A673 (cell line): ENCODE results near the gene SH3GL3. TPM values are rescaled to one million over a fixed set of nuclear protein-coding genes. Genes with fewer than 3 reads are reported as not detected.

Experiments
- BruUV-seq: library from RNA; stranded (reverse); fragments of 400-500 nt; replicated peaks from 2 replicates; lab custom pipeline; 2021; lab: Mats Ljungman, UMichigan
- CTCF ChIA-PET: fragments of 300-600 bp; sonication (Branson Sonifier 250); formaldehyde crosslinking; loops from one replicate; lab custom pipeline; 2022; ENCODE audit warnings: antibody characterized with exemption; lab: Charles Lee
- POLR2A ChIA-PET: fragments of 300-600 bp; sonication (Branson Sonifier 250); formaldehyde crosslinking; loops from one replicate; lab custom pipeline; 2022; ENCODE audit warnings: antibody characterized with exemption; ENCODE audit not compliant: low non-redundant PET; lab: Charles Lee
- DNase-seq: peaks from one replicate; pipeline ENCODE4 v3.0.0-alpha.2; 2015; ENCODE audit warnings: low spot score
- H3K27ac ChIP-seq: fragments of 200-600 bp; sonication (generic); 2 replicates; pipeline ENCODE4 v1.5.1; 2016; ENCODE audit warnings: mixed run types, low read depth, mild to moderate bottlenecking, mixed read lengths, antibody characterized with exemption, low read length; ENCODE audit not compliant: poor library complexity, severe bottlenecking
- H3K27me3 ChIP-seq: fragments of 200-600 bp; sonication (generic); replicated peaks from 2 replicates; pipeline ENCODE4 v1.6.1; 2017; ENCODE audit warnings: mixed run types, low read depth, mild to moderate bottlenecking, mixed read lengths, antibody characterized with exemption, low read length; ENCODE audit not compliant: insufficient read depth, poor library complexity
- H3K36me3 ChIP-seq: fragments of 200-600 bp; sonication (generic); 2 replicates; pipeline ENCODE4 v1.6.1; 2016; ENCODE audit warnings: mixed run types, mild to moderate bottlenecking, mixed read lengths, antibody characterized with exemption, low read length; ENCODE audit not compliant: insufficient read depth, poor library complexity, severe bottlenecking
- H3K4me1 ChIP-seq: fragments of 200-600 bp; sonication (generic); 2 replicates; pipeline ENCODE4 v1.6.1; 2017; ENCODE audit warnings: mixed run types, mild to moderate bottlenecking, mixed read lengths, antibody characterized with exemption, low read length; ENCODE audit not compliant: insufficient read depth, poor library complexity, severe bottlenecking
- H3K4me3 ChIP-seq: fragments of 200-600 bp; sonication (generic); 2 replicates; pipeline ENCODE4 v1.5.1; 2016; ENCODE audit warnings: low read depth, mixed run types, mild to moderate bottlenecking, mixed read lengths, low read length; ENCODE audit not compliant: poor library complexity, severe bottlenecking
- H3K9me3 ChIP-seq: fragments of 200-600 bp; sonication (generic); 2 replicates; pipeline ENCODE4 v1.6.1; 2016; ENCODE audit warnings: mixed run types, low read depth, mild to moderate bottlenecking, mixed read lengths, antibody characterized with exemption, low read length; ENCODE audit not compliant: poor library complexity, severe bottlenecking
- EZH2 ChIP-seq: fragments of 200-600 bp; sonication (generic); IDR thresholded peaks from 2 replicates; pipeline ENCODE4 v1.6.1; 2017; ENCODE audit warnings: borderline replicate concordance, low read depth, mild to moderate bottlenecking, mixed read lengths, antibody characterized with exemption, low read length; ENCODE audit not compliant: poor library complexity, severe bottlenecking
- intact Hi-C: fragments of 100-400 bp; cut with micrococcal nuclease; formaldehyde crosslinking; loops from one replicate; pipeline ENCODE4 v1.10.0; 2022; ENCODE audit not compliant: unreplicated experiment
- total RNA-seq: library from RNA; stranded (reverse); gene quantifications from 2 replicates; pipeline ENCODE4 v1.2.3, GENCODE V29; 2021
- TF ChIP-seq, protein P1 (sequence below): fragments of 300-800, 200-600 bp; sonication (generic); conservative IDR thresholded peaks from 2 replicates; pipeline ENCODE4 v1.5.1; 2017; ENCODE audit warnings: low read depth, mild to moderate bottlenecking, antibody characterized with exemption, low read length, moderate library complexity, mixed read lengths

The SH3GL3 gene
- total RNA-seq, 1 experiment from 2014 or later = 25.6 TPM

DNA sequence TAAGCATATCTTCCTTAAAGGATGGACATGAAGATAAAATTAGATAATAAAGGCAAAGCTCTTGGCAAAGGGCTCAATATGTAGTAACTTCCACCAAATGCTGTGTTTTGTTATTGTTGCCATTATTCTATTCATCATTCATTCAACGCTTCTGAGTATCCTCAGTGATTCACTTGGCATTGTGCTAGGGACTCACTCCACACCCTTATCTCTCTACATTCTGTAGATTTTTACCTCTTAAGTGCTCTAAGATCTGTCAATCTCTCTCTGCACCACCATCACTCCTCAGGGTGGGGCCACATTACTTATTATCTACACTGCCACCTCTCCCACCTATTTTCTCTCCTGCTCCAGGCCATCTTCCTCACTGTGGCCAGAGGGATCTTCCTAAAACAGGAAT is 51.2 kb downstream of the SH3GL3 start:
- intact Hi-C loops = no loop called here
- no TSS peak for BruUV-seq

GRCh38 chr15:83498801-83499200 is 51.7 kb downstream of the SH3GL3 start:
- TF ChIP-seq, protein P1, sequence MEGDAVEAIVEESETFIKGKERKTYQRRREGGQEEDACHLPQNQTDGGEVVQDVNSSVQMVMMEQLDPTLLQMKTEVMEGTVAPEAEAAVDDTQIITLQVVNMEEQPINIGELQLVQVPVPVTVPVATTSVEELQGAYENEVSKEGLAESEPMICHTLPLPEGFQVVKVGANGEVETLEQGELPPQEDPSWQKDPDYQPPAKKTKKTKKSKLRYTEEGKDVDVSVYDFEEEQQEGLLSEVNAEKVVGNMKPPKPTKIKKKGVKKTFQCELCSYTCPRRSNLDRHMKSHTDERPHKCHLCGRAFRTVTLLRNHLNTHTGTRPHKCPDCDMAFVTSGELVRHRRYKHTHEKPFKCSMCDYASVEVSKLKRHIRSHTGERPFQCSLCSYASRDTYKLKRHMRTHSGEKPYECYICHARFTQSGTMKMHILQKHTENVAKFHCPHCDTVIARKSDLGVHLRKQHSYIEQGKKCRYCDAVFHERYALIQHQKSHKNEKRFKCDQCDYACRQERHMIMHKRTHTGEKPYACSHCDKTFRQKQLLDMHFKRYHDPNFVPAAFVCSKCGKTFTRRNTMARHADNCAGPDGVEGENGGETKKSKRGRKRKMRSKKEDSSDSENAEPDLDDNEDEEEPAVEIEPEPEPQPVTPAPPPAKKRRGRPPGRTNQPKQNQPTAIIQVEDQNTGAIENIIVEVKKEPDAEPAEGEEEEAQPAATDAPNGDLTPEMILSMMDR = no peak
- TF ChIP-seq EZH2 = no peak
- H3K36me3 ChIP-seq = no peaks in the 10 kb centered on the region
- peak; percentile 33 for DNase-seq
- no peak overlapping the region for H3K27ac ChIP-seq
- intact Hi-C loops = no loop called here
- H3K4me3 ChIP-seq = no peak overlapping the region
- peaks cover 3% of the 10 kb centered on the region for H3K4me1 ChIP-seq
- H3K9me3 ChIP-seq = no peaks in the 10 kb centered on the region
- no peaks in the 10 kb centered on the region for H3K27me3 ChIP-seq
- BruUV-seq = no TSS peak
- POLR2A ChIA-PET = no interaction called here
- CTCF ChIA-PET = no interaction called here

More for the DNA sequence above, 51.2 kb downstream of the SH3GL3 start:
- no peak for DNase-seq
- Histone ChIP-seq H3K4me1 (peaks cover 3% of the 10 kb centered on the region), H3K27me3 (no peaks in the 10 kb centered on the region), H3K9me3 (no peaks in the 10 kb centered on the region), H3K36me3 (no peaks in the 10 kb centered on the region), H3K4me3 (no peak overlapping the region), H3K27ac (no peak overlapping the region)
- ChIA-PET CTCF (no interaction called here), POLR2A (no interaction called here)
- TF ChIP-seq, protein P1 = no peak
- TF ChIP-seq EZH2 = no peak

GRCh38 chr15:83499476-83499875 is 52.3 kb downstream of the SH3GL3 start:
- TF ChIP-seq, protein P1 = no peak
- no peak for TF ChIP-seq EZH2
- ChIA-PET POLR2A (no interaction called here), CTCF (no interaction called here)
- intact Hi-C loops = no loop called here
- no peak for DNase-seq
- Histone ChIP-seq H3K4me1 (peaks cover 3% of the 10 kb centered on the region), H3K9me3 (no peaks in the 10 kb centered on the region), H3K27me3 (no peaks in the 10 kb centered on the region), H3K4me3 (no peak overlapping the region), H3K27ac (no peak overlapping the region), H3K36me3 (no peaks in the 10 kb centered on the region)
- BruUV-seq = no TSS peak
